Measurements from ENCODE around the gene EGFL7. TPM values are rescaled to one million over a fixed set of nuclear protein-coding genes. Genes with fewer than 3 reads are reported as not detected.

EGFL7 gene
- total RNA-seq, 1 donor from 2014 or later: 13.0 TPM

DNA sequence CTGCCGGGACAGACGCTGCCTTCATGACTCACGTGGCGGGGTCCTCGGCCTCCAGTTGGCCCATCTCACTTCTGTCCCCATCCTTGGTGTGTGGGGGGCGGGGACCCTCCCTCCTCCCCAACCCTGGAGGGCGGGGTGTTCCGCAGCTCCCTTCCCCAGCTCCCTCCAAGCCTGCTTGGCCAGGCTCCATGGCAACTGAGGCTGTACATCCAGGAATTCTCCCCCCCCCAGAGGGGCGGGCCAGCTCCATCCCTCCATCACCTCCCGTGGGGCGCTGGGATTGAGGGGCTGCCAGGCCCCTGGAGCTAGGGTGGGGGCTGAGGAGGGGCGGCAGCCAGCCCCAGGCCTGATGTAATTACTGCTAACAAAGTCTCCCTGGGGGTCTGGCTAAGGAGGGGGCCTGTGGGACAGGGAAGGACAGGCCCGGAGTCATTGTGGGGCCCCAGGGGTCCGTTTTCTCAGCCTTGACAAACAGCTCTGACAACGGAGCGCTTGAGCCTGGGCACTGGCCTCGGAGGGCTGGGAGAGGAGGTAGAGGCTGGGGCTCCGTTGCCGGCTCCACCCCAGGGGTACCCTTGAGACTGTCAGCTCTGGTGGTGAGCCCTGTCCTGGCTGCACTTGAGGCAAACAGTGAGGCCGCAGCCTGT, 57.7 kb downstream of the EGFL7 start:
- no peak for ATAC-seq

DNA sequence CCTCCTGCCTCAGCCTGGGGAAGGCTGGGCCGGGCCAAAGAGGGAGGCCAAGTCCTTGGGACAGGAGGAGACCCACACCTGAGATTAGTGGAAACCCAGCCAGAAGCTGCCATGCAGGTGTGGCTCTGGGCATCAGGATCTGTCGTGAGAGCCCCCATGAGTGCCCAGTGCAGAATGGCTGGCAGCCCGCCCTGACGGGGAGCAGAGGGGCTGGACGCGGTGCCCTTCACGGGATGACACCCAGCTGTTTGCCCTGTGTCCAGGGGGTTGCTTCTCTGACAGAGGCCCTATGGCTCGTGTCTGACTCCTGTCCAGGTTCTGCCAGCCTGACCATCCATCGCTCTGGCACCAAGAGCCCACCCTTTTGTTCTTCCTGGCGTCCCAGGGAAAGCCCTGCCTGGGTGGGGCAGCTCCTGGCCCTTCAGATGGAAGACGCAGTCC, 58.2 kb downstream of the EGFL7 start:
- peak; percentile 0 for ATAC-seq

DNA sequence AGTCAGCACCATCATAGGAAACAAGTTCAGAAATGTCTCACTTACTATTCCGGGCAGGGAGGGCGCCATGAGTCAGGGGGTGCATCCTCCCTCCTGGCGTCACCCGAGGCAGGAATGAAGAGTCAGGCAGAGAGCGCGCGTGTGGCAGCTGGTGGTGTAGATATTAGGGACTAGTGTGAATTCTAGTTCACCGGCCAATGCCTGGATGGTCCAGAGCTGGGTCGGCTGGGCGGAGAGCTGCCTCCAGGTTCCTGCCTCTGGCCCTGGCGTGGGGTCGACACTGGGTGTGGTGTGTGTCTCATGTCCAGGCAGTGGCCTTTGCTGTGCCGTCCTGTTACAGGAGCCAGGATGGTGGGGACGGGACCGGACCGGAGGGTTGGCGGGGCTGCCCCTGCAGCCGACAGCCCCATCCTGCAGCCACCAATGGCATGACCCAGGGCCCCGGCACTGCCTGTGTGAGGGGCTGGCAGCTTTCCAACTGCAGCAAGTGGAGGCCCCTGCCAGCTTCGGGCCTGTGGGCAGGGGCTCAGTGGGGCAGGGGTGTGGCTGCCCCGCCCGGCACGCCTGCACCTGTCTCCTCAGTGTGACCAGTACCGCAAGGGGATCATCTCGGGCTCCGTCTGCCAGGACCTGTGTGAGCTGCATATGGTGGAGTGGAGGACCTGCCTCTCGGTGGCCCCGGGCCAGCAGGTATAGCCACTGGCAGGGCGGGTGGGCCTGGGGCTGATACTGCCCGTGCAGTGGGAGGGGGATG, 58.8 kb downstream of the EGFL7 start:
- ATAC-seq: peak; percentile 67

Other genes starting within 250 kb of the EGFL7 start
- 5.7 TPM for gene INPP5E, start 223.1 kb upstream of the EGFL7 start, total RNA-seq
- gene SEC16A, start 179.9 kb upstream of the EGFL7 start, total RNA-seq: 32.0 TPM
- 30.6 TPM for gene NOTCH1, start 116.9 kb upstream of the EGFL7 start, total RNA-seq
- 91.7 TPM for gene AGPAT2, start 24.5 kb downstream of the EGFL7 start, total RNA-seq
- gene DIPK1B, start 49.7 kb downstream of the EGFL7 start, total RNA-seq: 0.76 TPM
- gene LCN10, start 80.0 kb downstream of the EGFL7 start, total RNA-seq: 1.3 TPM
- 3.8 TPM for gene LCN6, start 85.6 kb downstream of the EGFL7 start, total RNA-seq
- not detected for gene LCN8, start 95.3 kb downstream of the EGFL7 start, total RNA-seq
- not detected for gene LCN15, start 101.6 kb downstream of the EGFL7 start, total RNA-seq
- 102 TPM for gene TMEM141, start 128.4 kb downstream of the EGFL7 start, total RNA-seq
- gene CCDC183, start 133.4 kb downstream of the EGFL7 start, total RNA-seq: not detected
- 52.6 TPM for gene RABL6, start 145.0 kb downstream of the EGFL7 start, total RNA-seq
- 1.1 TPM for gene AJM1, start 179.6 kb downstream of the EGFL7 start, total RNA-seq
- 74.4 TPM for gene PHPT1, start 186.5 kb downstream of the EGFL7 start, total RNA-seq
- gene MAMDC4, start 189.4 kb downstream of the EGFL7 start, total RNA-seq: 1.3 TPM
- 296 TPM for gene EDF1, start 203.4 kb downstream of the EGFL7 start, total RNA-seq
- 11.1 TPM for gene TRAF2, start 223.6 kb downstream of the EGFL7 start, total RNA-seq

Data from esophagus mucosa (tissue), 1 donor.